Mesendoderm (in vitro differentiated cells): ENCODE results near the gene TMEM60.

ENCODE experiments used
- DNase-seq: peaks from one replicate; pipeline ENCODE4 v3.0.0; 2013
- H2AK5ac ChIP-seq: 2 replicates; pipeline ENCODE4 v1.6.1; 2013; ENCODE audit warnings: low read length, inconsistent platforms
- H2BK120ac ChIP-seq: 2 replicates; pipeline ENCODE4 v1.6.1; 2013; ENCODE audit warnings: low read depth, mild to moderate bottlenecking, low read length, moderate library complexity, mixed read lengths
- H2BK15ac ChIP-seq: replicated peaks from 2 replicates; pipeline ENCODE4 v1.6.1; 2013; ENCODE audit warnings: low read depth, mild to moderate bottlenecking, moderate library complexity
- H2BK5ac ChIP-seq: 2 replicates; pipeline ENCODE4 v1.6.1; 2013; ENCODE audit warnings: low read length, inconsistent platforms
- H3K18ac ChIP-seq: 2 replicates; pipeline ENCODE4 v1.6.1; 2013; ENCODE audit warnings: mild to moderate bottlenecking, low read length, mixed read lengths
- H3K23ac ChIP-seq: one replicate; pipeline ENCODE4 v1.6.1; 2013; ENCODE audit warnings: low read length
- H3K27ac ChIP-seq: 2 replicates; pipeline ENCODE4 v1.5.1; 2013; ENCODE audit warnings: low read depth, mild to moderate bottlenecking, inconsistent platforms, low read length, moderate library complexity
- H3K27me3 ChIP-seq: 2 replicates; pipeline ENCODE4 v1.6.1; 2013; ENCODE audit warnings: low read length, control low read depth, mild to moderate bottlenecking, inconsistent platforms; ENCODE audit not compliant: insufficient read depth, poor library complexity
- H3K36me3 ChIP-seq: 2 replicates; pipeline ENCODE4 v1.6.1; 2013; ENCODE audit warnings: low read length, inconsistent platforms; ENCODE audit not compliant: control insufficient read depth, insufficient read depth
- H3K4ac ChIP-seq: one replicate; pipeline ENCODE4 v1.6.1; 2013; ENCODE audit warnings: low read depth, mild to moderate bottlenecking, low read length, moderate library complexity
- H3K4me1 ChIP-seq: 2 replicates; pipeline ENCODE4 v1.6.1; 2013; ENCODE audit warnings: low read depth, low read length, inconsistent platforms; ENCODE audit not compliant: control insufficient read depth
- H3K4me2 ChIP-seq: 2 replicates; pipeline ENCODE4 v1.6.1; 2013; ENCODE audit warnings: low read length
- H3K4me3 ChIP-seq: 2 replicates; pipeline ENCODE4 v1.5.1; 2013; ENCODE audit warnings: mild to moderate bottlenecking, low read length
- H3K56ac ChIP-seq: one replicate; pipeline ENCODE4 v1.6.1; 2013; ENCODE audit warnings: low read length
- H3K79me1 ChIP-seq: 2 replicates; pipeline ENCODE4 v1.6.1; 2013; ENCODE audit warnings: low read length, inconsistent platforms
- H3K79me2 ChIP-seq: 2 replicates; pipeline ENCODE4 v1.6.1; 2013; ENCODE audit warnings: mild to moderate bottlenecking, low read length; ENCODE audit not compliant: control insufficient read depth, insufficient read depth
- H3K9ac ChIP-seq: 2 replicates; pipeline ENCODE4 v1.6.1; 2013; ENCODE audit warnings: low read length, inconsistent platforms
- H4K5ac ChIP-seq: one replicate; pipeline ENCODE4 v1.6.1; 2013; ENCODE audit warnings: low read length
- H4K8ac ChIP-seq: one replicate; pipeline ENCODE4 v1.6.1; 2013; ENCODE audit warnings: low read depth, mild to moderate bottlenecking, control low read depth, low read length, moderate library complexity
- WGBS: extraction: QIAGEN DNeasy Blood & Tissue Kit; methylation state at CpG from one replicate; pipeline ENCODE4 v1.1.7; 2013; ENCODE audit warnings: low lambda C conversion rate, missing lambda C conversion rate; ENCODE audit not compliant: insufficient coverage; ENCODE audit errors: extremely low coverage; 5-methylcytosine and 5-hydroxymethylcytosine counted together

Gene TMEM60

DNA sequence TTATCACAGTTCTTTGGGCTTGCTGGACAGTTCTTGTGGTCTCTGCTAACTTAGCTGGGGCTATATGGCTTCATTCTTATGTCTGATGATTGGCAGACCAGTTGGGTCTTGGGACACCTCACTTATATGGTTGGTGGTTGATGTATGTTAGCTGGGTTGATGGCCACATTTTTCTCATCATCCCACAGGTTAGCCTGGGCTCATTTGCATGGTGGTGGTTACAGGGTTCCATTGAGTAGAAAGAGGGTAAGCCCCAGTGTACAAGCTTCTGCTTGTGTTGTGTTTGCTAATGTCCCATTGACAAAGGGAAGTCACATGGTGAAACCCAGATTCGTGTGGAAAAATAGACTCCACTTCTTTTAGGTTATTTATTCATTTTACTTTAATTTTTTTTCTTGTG, 40.6 kb downstream of the TMEM60 start:
- H2BK120ac ChIP-seq = no peak overlapping the region
- H3K4ac ChIP-seq = no peak overlapping the region
- H3K9ac ChIP-seq = no peak overlapping the region
- no peak for DNase-seq
- H3K36me3 ChIP-seq = no peaks in the 10 kb centered on the region
- H3K79me2 ChIP-seq = peaks cover 1% of the 10 kb centered on the region
- H3K56ac ChIP-seq = no peak overlapping the region
- no CpG with 5 or more reads among the region's 1 CpG for WGBS
- H3K4me1 ChIP-seq = no peaks in the 10 kb centered on the region
- H4K8ac ChIP-seq = no peak overlapping the region
- H2BK15ac ChIP-seq = no peak overlapping the region
- H2BK5ac ChIP-seq = no peak overlapping the region
- H3K4me3 ChIP-seq = no peak overlapping the region
- H4K5ac ChIP-seq = no peak overlapping the region
- no peaks in the 10 kb centered on the region for H3K27me3 ChIP-seq
- no peak overlapping the region for H2AK5ac ChIP-seq
- no peak overlapping the region for H3K23ac ChIP-seq
- H3K4me2 ChIP-seq = no peak overlapping the region
- H3K18ac ChIP-seq = no peak overlapping the region
- peaks cover 2% of the 10 kb centered on the region for H3K79me1 ChIP-seq
- no peak overlapping the region for H3K27ac ChIP-seq

- no peak overlapping the region for H3K23ac ChIP-seq
- H4K8ac ChIP-seq = no peak overlapping the region
- H2BK15ac ChIP-seq = no peak overlapping the region
- no peaks in the 10 kb centered on the region for H3K4me1 ChIP-seq
- no peak overlapping the region for H3K18ac ChIP-seq
- no peak overlapping the region for H3K56ac ChIP-seq
- H3K79me1 ChIP-seq = no peaks in the 10 kb centered on the region
- no peak overlapping the region for H4K5ac ChIP-seq
- H2AK5ac ChIP-seq = no peak overlapping the region
- no peak overlapping the region for H3K27ac ChIP-seq
- no peak overlapping the region for H3K4ac ChIP-seq
- no peaks in the 10 kb centered on the region for H3K36me3 ChIP-seq
- peaks cover 1% of the 10 kb centered on the region for H3K79me2 ChIP-seq
- H3K4me3 ChIP-seq = no peak overlapping the region
- no peak overlapping the region for H3K9ac ChIP-seq
- WGBS = no CpG with 5 or more reads among the region's 1 CpG
- H2BK120ac ChIP-seq = no peak overlapping the region
- no peak for DNase-seq
- no peak overlapping the region for H3K4me2 ChIP-seq
- H2BK5ac ChIP-seq = no peak overlapping the region
- H3K27me3 ChIP-seq = no peaks in the 10 kb centered on the region
Observed at GRCh38 chr7:77753173-77753572, 45.1 kb downstream of the TMEM60 start.

DNA sequence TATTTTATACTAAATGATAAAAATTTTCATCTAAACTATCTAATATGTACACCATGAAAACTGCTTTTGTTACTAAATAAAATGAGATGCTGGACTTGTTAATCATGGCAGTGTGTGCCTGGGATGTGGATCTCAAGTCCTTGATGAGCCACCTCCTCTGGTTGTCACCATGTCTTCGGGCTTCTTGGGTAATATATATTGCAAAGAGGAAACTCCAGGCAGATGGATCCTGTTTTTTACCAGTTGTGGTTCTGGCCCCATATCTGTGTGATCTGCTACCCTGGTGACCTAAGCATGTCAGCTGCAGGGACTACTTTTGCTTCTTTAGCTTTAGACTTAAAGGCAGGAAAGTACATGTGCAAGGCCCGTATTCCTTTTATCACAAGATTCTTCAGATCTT, 46.2 kb downstream of the TMEM60 start:
- Histone ChIP-seq H3K27ac (no peak overlapping the region), H2BK5ac (no peak overlapping the region), H3K9ac (no peak overlapping the region), H3K79me2 (no peaks in the 10 kb centered on the region), H3K4me2 (no peak overlapping the region), H4K5ac (no peak overlapping the region), H3K18ac (no peak overlapping the region), H4K8ac (no peak overlapping the region), H3K4me3 (no peak overlapping the region), H2BK120ac (no peak overlapping the region), H3K4ac (no peak overlapping the region), H3K23ac (no peak overlapping the region), H2AK5ac (no peak overlapping the region), H2BK15ac (no peak overlapping the region), H3K4me1 (no peaks in the 10 kb centered on the region), H3K56ac (no peak overlapping the region), H3K27me3 (no peaks in the 10 kb centered on the region), H3K79me1 (no peaks in the 10 kb centered on the region), H3K36me3 (no peaks in the 10 kb centered on the region)
- no CpG with 5 or more reads among the region's 2 CpGs for WGBS
- no peak for DNase-seq

DNA sequence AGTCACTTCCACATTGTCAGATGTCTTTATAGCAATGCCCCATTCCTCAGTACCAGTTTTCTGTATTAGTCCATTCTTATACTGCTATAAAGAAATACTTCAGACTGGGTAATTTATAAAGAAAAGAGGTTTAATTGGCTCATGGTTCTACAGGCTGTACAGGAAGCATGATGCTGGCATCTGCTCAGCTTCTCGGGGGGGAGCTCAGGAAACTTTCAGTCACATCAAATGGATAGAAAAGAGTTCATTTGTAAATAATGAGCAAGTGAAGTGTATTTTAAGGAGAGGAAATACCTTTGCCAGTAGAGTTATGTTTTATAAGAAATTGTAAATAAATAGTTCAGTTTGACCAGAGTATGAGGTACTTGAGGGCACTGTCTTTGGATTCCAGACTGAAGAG, 50.5 kb downstream of the TMEM60 start:
- Histone ChIP-seq H4K8ac (no peak overlapping the region), H3K23ac (no peak overlapping the region), H3K4me1 (no peaks in the 10 kb centered on the region), H3K4ac (no peak overlapping the region), H2AK5ac (no peak overlapping the region), H2BK120ac (no peak overlapping the region), H2BK5ac (no peak overlapping the region), H4K5ac (no peak overlapping the region), H3K9ac (no peak overlapping the region), H3K4me2 (no peak overlapping the region), H3K56ac (no peak overlapping the region), H2BK15ac (no peak overlapping the region), H3K27me3 (no peaks in the 10 kb centered on the region), H3K79me2 (no peaks in the 10 kb centered on the region), H3K36me3 (no peaks in the 10 kb centered on the region), H3K79me1 (peaks cover 1% of the 10 kb centered on the region), H3K27ac (no peak overlapping the region), H3K4me3 (no peak overlapping the region), H3K18ac (no peak overlapping the region)
- WGBS = no CpG with 5 or more reads among the region's 1 CpG
- DNase-seq = no peak

GRCh38 chr7:77747178-77747577, 51.1 kb downstream of the TMEM60 start:
- Histone ChIP-seq H3K4ac (no peak overlapping the region), H2BK15ac (no peak overlapping the region), H3K27ac (no peak overlapping the region), H3K18ac (no peak overlapping the region), H3K56ac (no peak overlapping the region), H2BK5ac (no peak overlapping the region), H3K23ac (no peak overlapping the region), H3K27me3 (no peaks in the 10 kb centered on the region), H3K9ac (no peak overlapping the region), H3K4me2 (no peak overlapping the region), H3K79me2 (no peaks in the 10 kb centered on the region), H3K4me3 (no peak overlapping the region), H2AK5ac (no peak overlapping the region), H4K5ac (no peak overlapping the region), H2BK120ac (no peak overlapping the region), H3K36me3 (no peaks in the 10 kb centered on the region), H3K4me1 (no peaks in the 10 kb centered on the region), H3K79me1 (peaks cover 1% of the 10 kb centered on the region), H4K8ac (no peak overlapping the region)
- DNase-seq = no peak
- WGBS = no CpG with 5 or more reads among the region's 2 CpGs

DNA sequence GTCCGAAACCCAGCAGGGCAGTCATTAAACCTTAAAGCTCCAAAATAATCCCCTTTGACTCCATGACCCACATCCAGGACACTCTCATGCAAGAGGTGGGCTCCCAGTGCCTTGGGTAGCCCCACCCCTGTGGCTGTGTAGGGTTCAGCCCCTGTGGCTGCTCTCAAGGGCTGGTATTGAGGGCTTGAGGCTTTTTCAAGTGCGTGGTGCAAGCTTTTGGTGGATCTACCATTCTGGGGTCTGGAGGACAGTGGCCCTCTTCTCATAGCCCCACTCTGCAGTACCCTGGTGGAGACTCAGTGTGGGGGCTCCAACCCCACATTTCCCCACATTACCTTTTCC, 51.4 kb downstream of the TMEM60 start:
- no peaks in the 10 kb centered on the region for H3K27me3 ChIP-seq
- H3K4ac ChIP-seq = no peak overlapping the region
- no peak overlapping the region for H4K8ac ChIP-seq
- no peak overlapping the region for H3K4me3 ChIP-seq
- H3K36me3 ChIP-seq = no peaks in the 10 kb centered on the region
- H3K4me1 ChIP-seq = no peaks in the 10 kb centered on the region
- no peak overlapping the region for H3K4me2 ChIP-seq
- no peak overlapping the region for H3K9ac ChIP-seq
- H2BK120ac ChIP-seq = no peak overlapping the region
- no peak overlapping the region for H3K27ac ChIP-seq
- WGBS = no CpG with 5 or more reads among the region's 2 CpGs
- H3K18ac ChIP-seq = no peak overlapping the region
- no peak overlapping the region for H2AK5ac ChIP-seq
- H2BK5ac ChIP-seq = no peak overlapping the region
- no peak overlapping the region for H3K56ac ChIP-seq
- H3K23ac ChIP-seq = no peak overlapping the region
- peaks cover 1% of the 10 kb centered on the region for H3K79me1 ChIP-seq
- H4K5ac ChIP-seq = no peak overlapping the region
- no peak overlapping the region for H2BK15ac ChIP-seq
- no peak for DNase-seq
- no peaks in the 10 kb centered on the region for H3K79me2 ChIP-seq
